GM18508 (cell line): ENCODE measurements around the gene RPL39L.

Experiments used
- ATAC-seq: cut with Tn5 transposase; IDR thresholded peaks from one replicate; pipeline ENCODE4 v1.9.1; 2021; ENCODE audit warnings: moderate number of reproducible peaks; ENCODE audit not compliant: insufficient read depth, unreplicated experiment

Gene RPL39L

GRCh38 chr3:187072102-187072501, 67.2 kb downstream of the RPL39L start:
- no peak for ATAC-seq
